Upper lobe of right lung (tissue), 1 donor: ENCODE measurements around the gene MMEL1. TPM values are rescaled to one million over a fixed set of nuclear protein-coding genes. Genes with fewer than 3 reads are reported as not detected.
"Not testable (repeated sequence)": the region's sequence is repeated elsewhere in the genome, so short reads cannot be mapped to it uniquely, and the experiment has no call there.

Experiments used
- ATAC-seq: fragments of 200-7000 bp; cut with Tn5 transposase; one replicate; pipeline ENCODE4 v1.9.1; 2020; ENCODE audit warnings: mild to moderate bottlenecking, moderate library complexity
- DNase-seq: peaks from one replicate; pipeline ENCODE4 v3.0.0-alpha.2; 2020
- H3K27ac ChIP-seq: fragments of 200-600 bp; one replicate; pipeline ENCODE4 v1.8.0; 2022
- H3K27me3 ChIP-seq: fragments of 200-600 bp; one replicate; pipeline ENCODE4 v1.8.0; 2022; ENCODE audit warnings: mild to moderate bottlenecking
- H3K36me3 ChIP-seq: fragments of 200-600 bp; one replicate; pipeline ENCODE4 v1.8.0; 2022
- H3K4me1 ChIP-seq: fragments of 200-600 bp; one replicate; pipeline ENCODE4 v1.8.0; 2022
- H3K4me3 ChIP-seq: fragments of 200-600 bp; one replicate; pipeline ENCODE4 v1.8.0; 2022; ENCODE audit warnings: mild to moderate bottlenecking
- H3K9me3 ChIP-seq: fragments of 200-600 bp; one replicate; pipeline ENCODE4 v1.8.0; 2022
- intact Hi-C: fragments of 100-400 bp; cut with DNase I; formaldehyde crosslinking; loops from one replicate; pipeline ENCODE4 v1.11.0; 2022
- total RNA-seq: library from RNA; stranded (reverse); fragmentation: NEBNext Ultra II Directional; extraction: Animal tissue kit (Norgen Biotek cat#: 25700); gene quantifications from one replicate; pipeline ENCODE4 v1.2.1, GENCODE V29; 2021
- TF ChIP-seq, protein P1 (sequence below): fragments of 200-600 bp; IDR thresholded peaks from one replicate; pipeline ENCODE4 v1.8.0; 2022; ENCODE audit warnings: antibody characterized with exemption
- donor health status: DM: no; HTN: yes; CAD: no; lungs with severe emphysema.

MMEL1 gene
- total RNA-seq, 1 donor from 2014 or later = 3.2 TPM

DNA sequence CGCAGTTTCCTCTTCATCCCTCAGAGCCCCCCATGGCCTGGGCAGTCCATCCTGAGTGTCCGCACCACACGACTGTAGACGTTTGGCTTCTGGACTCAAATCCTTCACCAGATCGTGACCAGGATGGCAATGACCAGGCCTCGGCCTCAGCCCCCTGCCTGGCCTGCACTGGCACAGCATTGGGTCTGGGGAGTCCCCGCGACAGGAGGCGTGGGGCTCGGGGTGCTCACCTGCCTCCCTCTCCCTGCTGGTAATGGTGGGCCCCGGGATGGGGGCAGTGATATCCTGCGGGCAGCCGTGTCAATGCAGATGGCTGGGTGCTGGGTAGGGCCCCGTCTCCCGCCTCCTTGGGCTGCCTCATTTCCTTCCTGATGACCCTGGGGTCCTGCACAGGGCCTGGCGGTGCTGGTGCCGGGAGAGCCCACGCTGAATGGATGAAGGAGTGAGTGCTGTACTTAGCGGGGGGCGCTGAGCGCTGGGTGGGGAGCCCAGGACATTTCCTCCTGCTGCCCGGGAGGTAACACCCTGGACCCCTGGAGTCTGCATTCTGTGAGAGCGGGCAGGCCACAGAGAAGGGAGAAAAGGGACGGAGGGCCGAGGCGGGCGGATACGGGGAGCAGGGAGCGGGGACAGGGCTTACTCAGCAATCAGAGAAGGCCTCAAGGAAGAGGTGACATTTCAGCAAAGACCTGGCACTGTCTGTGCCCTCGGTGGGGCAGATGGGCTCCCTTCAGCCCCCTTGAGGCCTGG, 78.8 kb downstream of the MMEL1 start:
- H3K27ac ChIP-seq = peak overlapping the region; percentile 98
- DNase-seq (no peak), ATAC-seq (no peak)
- no peak overlapping the region for H3K4me3 ChIP-seq
- peaks cover 38% of the 10 kb centered on the region for H3K4me1 ChIP-seq
- peaks cover 12% of the 10 kb centered on the region for H3K36me3 ChIP-seq
- intact Hi-C loops = no loop called here
- no peaks in the 10 kb centered on the region for H3K27me3 ChIP-seq
- H3K9me3 ChIP-seq = no peaks in the 10 kb centered on the region
- TF ChIP-seq, protein P1, sequence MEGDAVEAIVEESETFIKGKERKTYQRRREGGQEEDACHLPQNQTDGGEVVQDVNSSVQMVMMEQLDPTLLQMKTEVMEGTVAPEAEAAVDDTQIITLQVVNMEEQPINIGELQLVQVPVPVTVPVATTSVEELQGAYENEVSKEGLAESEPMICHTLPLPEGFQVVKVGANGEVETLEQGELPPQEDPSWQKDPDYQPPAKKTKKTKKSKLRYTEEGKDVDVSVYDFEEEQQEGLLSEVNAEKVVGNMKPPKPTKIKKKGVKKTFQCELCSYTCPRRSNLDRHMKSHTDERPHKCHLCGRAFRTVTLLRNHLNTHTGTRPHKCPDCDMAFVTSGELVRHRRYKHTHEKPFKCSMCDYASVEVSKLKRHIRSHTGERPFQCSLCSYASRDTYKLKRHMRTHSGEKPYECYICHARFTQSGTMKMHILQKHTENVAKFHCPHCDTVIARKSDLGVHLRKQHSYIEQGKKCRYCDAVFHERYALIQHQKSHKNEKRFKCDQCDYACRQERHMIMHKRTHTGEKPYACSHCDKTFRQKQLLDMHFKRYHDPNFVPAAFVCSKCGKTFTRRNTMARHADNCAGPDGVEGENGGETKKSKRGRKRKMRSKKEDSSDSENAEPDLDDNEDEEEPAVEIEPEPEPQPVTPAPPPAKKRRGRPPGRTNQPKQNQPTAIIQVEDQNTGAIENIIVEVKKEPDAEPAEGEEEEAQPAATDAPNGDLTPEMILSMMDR = no peak

GRCh38 chr1:2553076-2553475, 79.7 kb downstream of the MMEL1 start:
- H3K27ac ChIP-seq, intact Hi-C loops, H3K4me3 ChIP-seq, H3K9me3 ChIP-seq, H3K27me3 ChIP-seq, DNase-seq, ATAC-seq, H3K36me3 ChIP-seq: not testable (repeated sequence)
- H3K4me1 ChIP-seq = peaks cover 36% of the 10 kb centered on the region

- DNase-seq (no peak), ATAC-seq (no peak)
- Histone ChIP-seq H3K36me3 (no peaks in the 10 kb centered on the region), H3K27ac (no peak overlapping the region), H3K9me3 (no peaks in the 10 kb centered on the region), H3K4me1 (peaks cover 36% of the 10 kb centered on the region), H3K27me3 (no peaks in the 10 kb centered on the region), H3K4me3 (no peak overlapping the region)
- TF ChIP-seq, protein P1 = no peak
- intact Hi-C loops = no loop called here
These were observed 80.6 kb downstream of the MMEL1 start for GRCh38 chr1:2552189-2552588.

GRCh38 chr1:2551544-2551943, 81.3 kb downstream of the MMEL1 start:
- intact Hi-C loops, H3K9me3 ChIP-seq, H3K27me3 ChIP-seq, H3K36me3 ChIP-seq, DNase-seq, ATAC-seq: not testable (repeated sequence)
- peaks cover 35% of the 10 kb centered on the region for H3K4me1 ChIP-seq
- H3K27ac ChIP-seq = peak overlapping the region; percentile 42
- peak overlapping the region; percentile 30 for H3K4me3 ChIP-seq

DNA sequence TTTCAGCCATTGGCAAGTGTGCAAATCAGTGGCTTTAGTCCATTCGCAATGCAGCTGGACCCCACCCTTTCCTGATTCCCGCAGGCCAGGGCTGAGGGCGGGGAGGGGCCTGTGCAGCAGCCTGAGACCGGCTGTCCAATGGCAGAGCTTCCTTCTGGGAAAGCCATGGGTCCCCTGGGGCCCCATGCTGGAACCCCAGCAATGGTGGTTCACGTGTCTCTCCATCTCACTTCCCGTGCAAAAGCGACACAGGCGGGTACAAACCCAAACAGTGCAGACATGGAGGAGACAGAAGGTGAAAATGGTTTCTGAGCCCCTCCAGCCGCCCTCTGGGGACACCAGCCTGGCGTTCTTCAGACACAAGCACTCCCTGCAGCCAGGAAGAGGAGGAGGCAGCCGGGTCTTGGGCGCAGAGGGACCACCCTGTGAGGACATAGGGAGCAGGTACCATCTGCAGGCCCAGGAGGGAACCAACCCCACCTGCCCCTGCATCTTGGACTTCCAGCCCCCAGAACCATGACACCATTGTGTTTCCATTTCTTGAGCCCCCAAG, 82.4 kb downstream of the MMEL1 start:
- H3K36me3 ChIP-seq, H3K27me3 ChIP-seq, H3K9me3 ChIP-seq, DNase-seq, ATAC-seq, intact Hi-C loops: not testable (repeated sequence)
- Histone ChIP-seq H3K27ac (peak overlapping the region; percentile 55), H3K4me3 (peak overlapping the region; percentile 30), H3K4me1 (peaks cover 41% of the 10 kb centered on the region)

GRCh38 chr1:2549367-2550029, 83.3 kb downstream of the MMEL1 start:
- DNase-seq, H3K27me3 ChIP-seq, H3K9me3 ChIP-seq, ATAC-seq, H3K36me3 ChIP-seq: not testable (repeated sequence)
- intact Hi-C loops = loop anchor here (10.0 kb wide), 1 partner anchor 135 kb away; the partner anchor contains the start of gene PEX10
- H3K27ac ChIP-seq = peak overlapping the region; percentile 97
- peaks cover 41% of the 10 kb centered on the region for H3K4me1 ChIP-seq
- peak overlapping the region; percentile 85 for H3K4me3 ChIP-seq

GRCh38 chr1:2548068-2548589, 84.7 kb downstream of the MMEL1 start:
- peak; percentile 93 for DNase-seq
- H3K27me3 ChIP-seq = no peaks in the 10 kb centered on the region
- TF ChIP-seq, protein P1 = peak; percentile 96
- no peaks in the 10 kb centered on the region for H3K9me3 ChIP-seq
- H3K27ac ChIP-seq = peak overlapping the region; percentile 97
- H3K4me1 ChIP-seq = peaks cover 38% of the 10 kb centered on the region
- H3K36me3 ChIP-seq = no peaks in the 10 kb centered on the region
- ATAC-seq = peak; percentile 57
- intact Hi-C loops = loop anchor here (10.0 kb wide), 1 partner anchor 133 kb away; the partner anchor contains the start of gene PEX10
- peak overlapping the region; percentile 85 for H3K4me3 ChIP-seq
